CD4-positive, alpha-beta T cell (primary cell): ENCODE results near the gene ADGRV1. TPM values are rescaled to one million over a fixed set of nuclear protein-coding genes. Genes with fewer than 3 reads are reported as not detected.
"Not testable (repeated sequence)": the region's sequence is repeated elsewhere in the genome, so short reads cannot be mapped to it uniquely, and the experiment has no call there.

Experiments
- ATAC-seq: fragments of 200-7000 bp; cut with Tn5 transposase; one replicate; pipeline ENCODE4 v1.10.0; 2022; ENCODE audit warnings: mild to moderate bottlenecking; ENCODE audit not compliant: poor library complexity
- CTCF ChIA-PET: fragments of 350-600 bp; sonication (Branson Sonifier 250); formaldehyde crosslinking; loops from one replicate; lab custom pipeline; 2021; ENCODE audit warnings: antibody characterized with exemption, inconsistent platforms; lab: Charles Lee
- POLR2A ChIA-PET: fragments of 350-600 bp; sonication (Branson Sonifier 250); formaldehyde crosslinking; loops from one replicate; lab custom pipeline; 2021; ENCODE audit warnings: antibody characterized with exemption, inconsistent platforms; lab: Charles Lee
- DNase-seq, 14 experiments: peaks; one replicate each; pipeline ENCODE4 v3.0.0-alpha.2; 2013 to 2020; ENCODE audit warnings: mixed read lengths in 2 of 14
- H3K27ac ChIP-seq, 2 donors: one replicate each; pipeline versions ENCODE4 v1.5.1 to v1.7.0; 2013; ENCODE audit warnings: low read length in 2 of 2, low read depth in 1 of 2, mild to moderate bottlenecking in 1 of 2
- H3K27me3 ChIP-seq, 2 experiments: 1 replicate in 1 of 2; 2 replicates in 1 of 2; pipeline versions ENCODE4 v1.6.1 to v1.7.0; 2013; ENCODE audit warnings: low read length in 2 of 2, control low read depth in 1 of 2, mild to moderate bottlenecking in 1 of 2, moderate library complexity in 1 of 2; ENCODE audit not compliant: insufficient read depth in 2 of 2, control insufficient read depth in 1 of 2
- H3K36me3 ChIP-seq: one replicate; pipeline ENCODE4 v1.6.1; 2013; ENCODE audit warnings: low read length, control low read depth; ENCODE audit not compliant: insufficient read depth
- H3K4me1 ChIP-seq: one replicate; pipeline ENCODE4 v1.6.1; 2013; ENCODE audit warnings: low read length, control low read depth; ENCODE audit not compliant: insufficient read depth
- H3K4me3 ChIP-seq: one replicate; pipeline ENCODE4 v1.5.1; 2013; ENCODE audit warnings: mild to moderate bottlenecking, low read length, moderate library complexity
- H3K9me3 ChIP-seq, 2 experiments: 1 replicate in 1 of 2; 2 replicates in 1 of 2; pipeline versions ENCODE4 v1.6.1 to v1.7.0; 2013; ENCODE audit warnings: low read length in 2 of 2, mild to moderate bottlenecking in 2 of 2, control low read depth in 1 of 2, moderate library complexity in 1 of 2; ENCODE audit not compliant: control insufficient read depth in 1 of 2, insufficient read depth in 1 of 2
- H3K27ac Mint-ChIP-seq: one replicate; pipeline ENCODE4 v1.8.0; 2020; ENCODE audit warnings: mixed read lengths
- H3K27me3 Mint-ChIP-seq: one replicate; pipeline ENCODE4 v1.8.0; 2021; ENCODE audit warnings: mixed read lengths
- H3K36me3 Mint-ChIP-seq: one replicate; pipeline ENCODE4 v1.8.0; 2021; ENCODE audit warnings: low read depth, mixed read lengths
- H3K4me1 Mint-ChIP-seq: one replicate; pipeline ENCODE4 v1.8.0; 2021; ENCODE audit warnings: low read depth, mixed read lengths
- H3K4me3 Mint-ChIP-seq: one replicate; pipeline ENCODE4 v1.8.0; 2020; ENCODE audit warnings: mild to moderate bottlenecking, mixed read lengths
- H3K9me3 Mint-ChIP-seq: one replicate; pipeline ENCODE4 v1.8.0; 2020; ENCODE audit warnings: mixed read lengths
- CTCF ChIP-seq: fragments of 200-600 bp; IDR thresholded peaks from one replicate; pipeline ENCODE4 v1.8.0; 2022; ENCODE audit warnings: antibody characterized with exemption, mild to moderate bottlenecking
- intact Hi-C, 2 experiments: fragments of 100-400 bp; cut with DNase I in 1 of 2; cut with micrococcal nuclease in 1 of 2; formaldehyde crosslinking; loops; one replicate each; pipeline versions ENCODE4 v1.15.1 to v1.9.0; 2023 to 2025; cut with DNase I, micrococcal nuclease
- total RNA-seq, 174 experiments: library from RNA in 2 of 174; stranded (reverse) in 2 of 174; gene quantifications; one replicate each; pipeline ENCODE4 v1.2.3 and lab custom pipeline; 2021 to 2026

ADGRV1 gene
- total RNA-seq, 2 experiments from 2014 or later: 0.81 to 1.2 TPM

DNA sequence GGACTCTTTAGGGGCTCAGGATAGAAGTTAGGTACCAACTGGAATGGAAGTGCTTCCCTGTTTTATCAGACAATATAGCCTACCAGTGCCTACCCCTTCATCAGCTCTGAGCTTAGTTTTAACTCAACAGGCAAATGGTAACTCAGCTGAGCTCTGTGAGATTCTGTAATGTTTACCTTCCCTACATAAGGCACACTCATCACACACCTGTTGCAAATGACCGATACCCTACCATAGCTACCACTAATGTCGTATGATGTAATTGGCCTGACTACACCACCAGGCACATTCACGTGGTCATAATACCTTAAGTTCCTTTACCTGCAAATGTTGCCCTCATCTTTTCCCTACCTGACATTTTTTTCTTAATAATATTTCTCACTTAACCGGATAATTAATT is 254.8 kb downstream of the ADGRV1 start:
- DNase-seq: no peak
- no peaks in the 10 kb centered on the region for H3K27me3 Mint-ChIP-seq
- no peaks in the 10 kb centered on the region for H3K4me1 ChIP-seq

DNA sequence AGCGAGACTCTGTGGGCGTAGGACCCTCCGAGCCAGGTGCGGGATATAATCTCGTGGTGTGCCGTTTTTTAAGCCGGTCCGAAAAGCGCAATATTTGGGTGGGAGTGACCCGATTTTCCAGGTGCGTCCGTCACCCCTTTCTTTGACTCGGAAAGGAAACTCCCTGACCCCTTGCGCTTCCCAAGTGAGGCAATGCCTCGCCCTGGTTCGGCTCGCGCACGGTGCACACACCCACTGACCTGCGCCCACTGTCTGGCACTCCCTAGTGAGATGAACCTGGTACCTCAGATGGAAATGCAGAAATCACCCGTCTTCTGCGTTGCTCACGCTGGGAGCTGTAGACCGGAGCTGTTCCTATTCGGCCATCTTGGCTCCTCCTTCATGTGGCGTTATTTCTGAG is 263.5 kb downstream of the ADGRV1 start:
- H3K4me1 Mint-ChIP-seq, CTCF ChIA-PET, H3K4me1 ChIP-seq, ATAC-seq, H3K4me3 Mint-ChIP-seq, DNase-seq, H3K27ac Mint-ChIP-seq, intact Hi-C loops, H3K27ac ChIP-seq, H3K27me3 ChIP-seq, POLR2A ChIA-PET, H3K9me3 ChIP-seq, H3K36me3 Mint-ChIP-seq, H3K9me3 Mint-ChIP-seq, H3K4me3 ChIP-seq, H3K36me3 ChIP-seq: not testable (repeated sequence)
- H3K27me3 Mint-ChIP-seq: peaks cover 14% of the 10 kb centered on the region

More for the DNA sequence above, 254.8 kb downstream of the ADGRV1 start:
- H3K36me3 ChIP-seq: no peaks in the 10 kb centered on the region
- POLR2A ChIA-PET: no interaction called here
- no peak overlapping the region for H3K4me3 ChIP-seq
- no peak for TF ChIP-seq CTCF
- no peaks in the 10 kb centered on the region for H3K27me3 ChIP-seq
- H3K27ac ChIP-seq: no peak overlapping the region
- Mint-ChIP-seq H3K4me3 (no peak overlapping the region), H3K9me3 (no peaks in the 10 kb centered on the region), H3K27ac (no peak overlapping the region), H3K4me1 (no peaks in the 10 kb centered on the region), H3K36me3 (no peaks in the 10 kb centered on the region)
- intact Hi-C loops: no loop called here
- CTCF ChIA-PET: interaction anchor here (1.6 kb wide), 1 partner anchor 10 kb away, joined by 3 read pairs; no protein-coding TSS in a partner anchor
- no peak for ATAC-seq
- no peaks in the 10 kb centered on the region for H3K9me3 ChIP-seq

DNA sequence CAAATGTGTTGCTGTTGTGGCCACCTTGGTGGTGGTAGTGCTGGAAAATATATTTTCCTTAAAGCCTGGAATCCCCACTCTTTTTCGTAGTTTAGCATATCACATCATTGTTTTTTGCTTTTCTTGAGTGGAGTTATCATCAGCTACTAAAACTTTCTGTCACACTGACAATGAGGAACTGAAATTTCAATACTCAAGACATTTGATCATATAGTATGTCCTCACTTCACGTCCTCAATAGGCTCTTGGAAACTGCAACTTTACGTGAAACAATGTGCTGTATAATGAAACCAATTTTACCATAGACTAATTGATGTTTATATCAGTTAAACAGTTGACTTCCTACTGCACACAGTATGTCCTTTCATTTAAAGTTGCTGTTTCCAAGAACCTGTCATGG is 265.8 kb downstream of the ADGRV1 start:
- intact Hi-C loops: no loop called here
- H3K4me3 Mint-ChIP-seq: no peak overlapping the region
- no peak for TF ChIP-seq CTCF
- ATAC-seq (no peak), DNase-seq (no peak)
- H3K27me3 Mint-ChIP-seq: peaks cover 16% of the 10 kb centered on the region
- no peaks in the 10 kb centered on the region for H3K36me3 Mint-ChIP-seq
- ChIA-PET POLR2A (no interaction called here), CTCF (no interaction called here)
- H3K9me3 Mint-ChIP-seq: no peaks in the 10 kb centered on the region
- no peaks in the 10 kb centered on the region for H3K4me1 Mint-ChIP-seq
- no peak overlapping the region for H3K4me3 ChIP-seq
- no peak overlapping the region for H3K27ac ChIP-seq
- H3K36me3 ChIP-seq: no peaks in the 10 kb centered on the region
- no peak overlapping the region for H3K27ac Mint-ChIP-seq
- no peaks in the 10 kb centered on the region for H3K9me3 ChIP-seq
- no peaks in the 10 kb centered on the region for H3K27me3 ChIP-seq
- H3K4me1 ChIP-seq: no peaks in the 10 kb centered on the region

- no peaks in the 10 kb centered on the region for H3K9me3 ChIP-seq
- Mint-ChIP-seq H3K9me3 (no peaks in the 10 kb centered on the region), H3K27ac (no peak overlapping the region), H3K4me3 (no peak overlapping the region), H3K27me3 (peaks cover 16% of the 10 kb centered on the region), H3K36me3 (no peaks in the 10 kb centered on the region), H3K4me1 (no peaks in the 10 kb centered on the region)
- H3K36me3 ChIP-seq: no peaks in the 10 kb centered on the region
- H3K27ac ChIP-seq: no peak overlapping the region
- TF ChIP-seq CTCF: no peak
- POLR2A ChIA-PET: no interaction called here
- intact Hi-C loops: no loop called here
- H3K4me3 ChIP-seq: no peak overlapping the region
- DNase-seq (no peak), ATAC-seq (no peak)
- CTCF ChIA-PET: no interaction called here
- H3K4me1 ChIP-seq: no peaks in the 10 kb centered on the region
- no peaks in the 10 kb centered on the region for H3K27me3 ChIP-seq
These were observed 271.5 kb downstream of the ADGRV1 start for GRCh38 chr5:90830058-90830457.
